Caco-2 (cell line): ENCODE data around the gene NAA35. TPM values are rescaled to one million over a fixed set of nuclear protein-coding genes. Genes with fewer than 3 reads are reported as not detected.

Source experiments
- BruUV-seq: library from RNA; stranded (reverse); fragments of 400-500 nt; replicated peaks from 2 replicates; lab custom pipeline; 2021; lab: Mats Ljungman, UMichigan
- CTCF ChIA-PET: fragments of 300-600 bp; sonication (Branson Sonifier 250); formaldehyde crosslinking; loops from one replicate; lab custom pipeline; 2022; ENCODE audit warnings: antibody characterized with exemption; lab: Charles Lee
- POLR2A ChIA-PET: fragments of 300-600 bp; sonication (Branson Sonifier 250); formaldehyde crosslinking; loops from one replicate; lab custom pipeline; 2022; ENCODE audit warnings: antibody characterized with exemption; lab: Charles Lee
- DNase-seq, 2 experiments: peaks; one replicate each; pipeline versions ENCODE4 v3.0.0 to v3.0.0-alpha.2; 2020 to 2022
- H3K27me3 ChIP-seq: replicated peaks from 2 replicates; pipeline ENCODE4 v1.6.0; 2011; ENCODE audit warnings: low read length; ENCODE audit not compliant: control insufficient read depth, insufficient read depth
- H3K36me3 ChIP-seq: 2 replicates; pipeline ENCODE4 v1.5.1; 2011; ENCODE audit warnings: low read length; ENCODE audit not compliant: control insufficient read depth, insufficient read depth
- H3K4me1 ChIP-seq: fragments of 250-450 bp; sonication (Bioruptor Pico); 2 replicates; pipeline ENCODE4 v1.5.1; 2020; ENCODE audit warnings: mild to moderate bottlenecking
- H3K4me3 ChIP-seq: 2 replicates; pipeline ENCODE4 v1.5.1; 2011; ENCODE audit warnings: low read depth, mild to moderate bottlenecking, control low read depth, low read length
- H3K9me3 ChIP-seq: fragments of 250-450 bp; sonication (Bioruptor Pico); 2 replicates; pipeline ENCODE4 v1.5.1; 2020; ENCODE audit warnings: mild to moderate bottlenecking, moderate library complexity
- H3K27ac Mint-ChIP-seq: one replicate; pipeline ENCODE4 v1.8.0; 2022; ENCODE audit warnings: mixed read lengths; ENCODE audit not compliant: unreplicated experiment
- H3K27me3 Mint-ChIP-seq: one replicate; pipeline ENCODE4 v1.8.0; 2022; ENCODE audit warnings: mixed read lengths; ENCODE audit not compliant: insufficient read depth, unreplicated experiment
- H3K36me3 Mint-ChIP-seq: one replicate; pipeline ENCODE4 v1.8.0; 2022; ENCODE audit warnings: mild to moderate bottlenecking, mixed read lengths; ENCODE audit not compliant: insufficient read depth, unreplicated experiment
- H3K4me1 Mint-ChIP-seq: one replicate; pipeline ENCODE4 v1.8.0; 2022; ENCODE audit warnings: low read depth, mixed read lengths; ENCODE audit not compliant: unreplicated experiment
- H3K4me3 Mint-ChIP-seq: one replicate; pipeline ENCODE4 v1.8.0; 2022; ENCODE audit warnings: mild to moderate bottlenecking, moderate library complexity, mixed read lengths; ENCODE audit not compliant: unreplicated experiment
- H3K9me3 Mint-ChIP-seq: one replicate; pipeline ENCODE4 v1.8.0; 2022; ENCODE audit warnings: mixed read lengths; ENCODE audit not compliant: unreplicated experiment
- CTCF ChIP-seq, 2 experiments: fragments of 200-600 bp in 1 of 2; IDR thresholded peaks; 1 replicate in 1 of 2; 2 replicates in 1 of 2; pipeline versions ENCODE4 v1.5.1 to v1.8.0; 2011 to 2022; ENCODE audit warnings: antibody characterized with exemption in 1 of 2, control low read depth in 1 of 2, inconsistent platforms in 1 of 2, low read depth in 1 of 2, low read length in 1 of 2, mild to moderate bottlenecking in 1 of 2, moderate library complexity in 1 of 2; ENCODE audit not compliant: insufficient read depth in 1 of 2, severe bottlenecking in 1 of 2, unreplicated experiment in 1 of 2
- intact Hi-C: fragments of 100-400 bp; cut with micrococcal nuclease; formaldehyde crosslinking; loops from one replicate; pipeline ENCODE4 v1.10.0; 2022; ENCODE audit not compliant: unreplicated experiment
- total RNA-seq: library from RNA; stranded (reverse); gene quantifications from 2 replicates; pipeline ENCODE4 v1.2.3, GENCODE V29; 2022

The NAA35 gene
- total RNA-seq, 1 experiment from 2014 or later = 24.1 TPM

DNA sequence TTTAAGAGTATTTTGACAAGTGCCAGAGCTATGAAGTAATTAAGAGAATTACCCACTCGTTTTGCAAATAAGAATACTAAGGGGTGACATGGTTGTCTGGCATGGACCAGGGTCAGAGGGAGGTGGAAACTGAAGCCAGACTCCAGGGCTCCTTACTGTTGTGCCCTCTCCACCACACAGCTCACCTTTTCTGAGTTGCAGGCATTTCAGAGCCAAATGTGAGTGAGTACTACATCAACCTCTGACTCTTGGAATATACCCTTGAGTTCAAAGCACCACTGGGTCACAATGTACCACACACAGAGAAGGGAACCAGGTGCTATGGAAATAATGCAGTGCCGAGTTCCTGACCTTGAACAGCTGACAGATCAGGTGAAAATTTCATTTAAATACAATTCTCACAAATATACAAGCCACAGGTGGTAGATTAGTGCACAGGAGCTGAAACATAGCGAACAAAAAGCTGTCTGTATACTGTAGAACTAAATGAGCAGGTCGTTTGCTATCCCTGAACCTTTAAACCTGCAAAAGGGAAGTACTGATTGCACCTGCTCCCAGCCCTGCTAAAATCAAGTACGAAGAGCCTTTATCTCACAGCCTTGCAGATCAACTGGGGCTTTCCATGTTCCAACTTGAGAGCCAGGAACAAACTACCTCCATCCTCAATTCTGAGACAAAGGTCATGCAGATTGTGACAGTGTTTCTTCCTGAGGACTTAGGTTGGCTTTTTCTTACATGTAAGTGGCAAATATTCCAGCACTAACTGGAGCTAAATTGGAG is 101.4 kb downstream of the NAA35 start:
- no peak overlapping the region for H3K27ac Mint-ChIP-seq
- Histone ChIP-seq H3K4me1 (no peaks in the 10 kb centered on the region), H3K27me3 (no peaks in the 10 kb centered on the region), H3K4me3 (no peak overlapping the region), H3K9me3 (no peaks in the 10 kb centered on the region), H3K36me3 (no peaks in the 10 kb centered on the region; the same call in 1 of the 2 replicates)
- BruUV-seq = no TSS peak
- ChIA-PET CTCF (no interaction called here), POLR2A (no interaction called here)
- H3K9me3 Mint-ChIP-seq = no peaks in the 10 kb centered on the region
- no peaks in the 10 kb centered on the region for H3K4me1 Mint-ChIP-seq
- DNase-seq = no peak
- intact Hi-C loops = no loop called here
- no peaks in the 10 kb centered on the region for H3K36me3 Mint-ChIP-seq
- no peak for TF ChIP-seq CTCF (IDR thresholded peaks at IDR 0.05; ENCODE audit: insufficient read depth in 1 of 2, low read depth in 1 of 2, low read length in 1 of 2, severe bottlenecking in 1 of 2, unreplicated experiment in 1 of 2)
- no peak overlapping the region for H3K4me3 Mint-ChIP-seq
- no peaks in the 10 kb centered on the region for H3K27me3 Mint-ChIP-seq

DNA sequence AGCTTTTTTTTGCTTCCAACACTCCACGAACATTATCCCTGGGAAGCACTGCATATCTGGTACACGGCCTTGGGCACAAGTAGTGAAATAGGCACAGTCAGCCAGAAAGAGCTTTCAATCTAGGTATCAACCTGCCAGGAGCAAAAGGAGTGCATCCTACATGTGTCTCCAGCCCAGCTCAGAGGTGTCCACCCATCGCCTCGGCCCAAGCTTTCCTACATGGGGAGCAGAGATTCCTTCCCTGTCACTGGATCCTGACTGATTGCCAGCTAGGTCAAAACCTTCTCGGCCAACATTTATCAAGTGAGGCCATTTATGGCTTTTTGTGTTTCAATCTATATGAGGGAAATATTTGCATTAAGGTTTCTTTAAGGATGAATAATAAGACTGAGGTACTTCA is 102.6 kb downstream of the NAA35 start:
- TF ChIP-seq CTCF (IDR thresholded peaks at IDR 0.05; ENCODE audit: insufficient read depth in 1 of 2, low read depth in 1 of 2, low read length in 1 of 2, severe bottlenecking in 1 of 2, unreplicated experiment in 1 of 2) = no peak
- no peak overlapping the region for H3K4me3 Mint-ChIP-seq
- Histone ChIP-seq H3K36me3 (no peaks in the 10 kb centered on the region; the same call in 1 of the 2 replicates), H3K4me3 (no peak overlapping the region), H3K27me3 (no peaks in the 10 kb centered on the region), H3K9me3 (no peaks in the 10 kb centered on the region), H3K4me1 (no peaks in the 10 kb centered on the region)
- no peaks in the 10 kb centered on the region for H3K36me3 Mint-ChIP-seq
- POLR2A ChIA-PET = no interaction called here
- H3K27me3 Mint-ChIP-seq = no peaks in the 10 kb centered on the region
- DNase-seq = no peak
- H3K4me1 Mint-ChIP-seq = no peaks in the 10 kb centered on the region
- no peak overlapping the region for H3K27ac Mint-ChIP-seq
- CTCF ChIA-PET = no interaction called here
- intact Hi-C loops = no loop called here
- BruUV-seq = no TSS peak
- H3K9me3 Mint-ChIP-seq = no peaks in the 10 kb centered on the region

DNA sequence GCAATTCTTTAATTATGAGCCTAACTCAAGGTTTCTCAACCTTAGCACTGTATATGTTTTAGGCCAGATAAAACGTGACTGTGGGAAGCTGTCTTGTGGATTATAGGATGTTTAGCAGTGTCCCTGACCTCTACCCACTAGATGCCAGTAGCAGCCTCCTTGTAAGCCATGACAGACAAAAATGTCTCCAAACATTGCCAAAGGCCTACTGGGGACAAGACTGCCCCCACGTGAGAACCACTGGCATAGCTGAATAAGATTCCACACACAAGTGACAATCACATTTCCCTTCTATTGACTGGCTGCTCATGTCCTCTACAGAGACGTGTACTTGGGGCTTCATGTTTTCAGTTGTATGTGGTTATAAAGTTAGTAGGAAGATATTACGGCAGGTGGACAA is 103.1 kb downstream of the NAA35 start:
- no peak overlapping the region for H3K4me3 ChIP-seq
- no peaks in the 10 kb centered on the region for H3K9me3 ChIP-seq
- H3K36me3 ChIP-seq = no peaks in the 10 kb centered on the region; the same call in 1 of the 2 replicates
- no peaks in the 10 kb centered on the region for H3K36me3 Mint-ChIP-seq
- intact Hi-C loops = no loop called here
- no peak overlapping the region for H3K27ac Mint-ChIP-seq
- H3K4me1 ChIP-seq = no peaks in the 10 kb centered on the region
- BruUV-seq = no TSS peak
- no peak for DNase-seq
- H3K4me1 Mint-ChIP-seq = no peaks in the 10 kb centered on the region
- H3K4me3 Mint-ChIP-seq = no peak overlapping the region
- no peaks in the 10 kb centered on the region for H3K9me3 Mint-ChIP-seq
- POLR2A ChIA-PET = no interaction called here
- CTCF ChIA-PET = no interaction called here
- no peaks in the 10 kb centered on the region for H3K27me3 Mint-ChIP-seq
- no peaks in the 10 kb centered on the region for H3K27me3 ChIP-seq
- TF ChIP-seq CTCF (IDR thresholded peaks at IDR 0.05; ENCODE audit: insufficient read depth in 1 of 2, low read depth in 1 of 2, low read length in 1 of 2, severe bottlenecking in 1 of 2, unreplicated experiment in 1 of 2) = no peak
